Gastroesophageal sphincter (tissue), 4 donors: ENCODE results near the gene CALHM5. TPM values are rescaled to one million over a fixed set of nuclear protein-coding genes. Genes with fewer than 3 reads are reported as not detected.

Source experiments
- ATAC-seq: fragments of 150-250 bp; one replicate; pipeline ENCODE4 v1.9.1; 2016; ENCODE audit warnings: mild to moderate bottlenecking, moderate library complexity
- H3K27ac ChIP-seq, 4 donors: fragments of 200-600 bp; sonication (generic) in 3 of 4; 1 replicate in 3 of 4; 2 replicates in 1 of 4; pipeline ENCODE4 v1.5.1; 2016 to 2019
- H3K27me3 ChIP-seq: fragments of 200-600 bp; sonication (generic); one replicate; pipeline ENCODE4 v1.5.1; 2019
- H3K36me3 ChIP-seq, 2 donors: fragments of 200-600 bp; sonication (generic); one replicate each; pipeline ENCODE4 v1.5.1; 2019; ENCODE audit warnings: control low read depth in 1 of 2
- H3K4me1 ChIP-seq, 3 donors: fragments of 200-600 bp; sonication (generic); 1 replicate in 2 of 3; 2 replicates in 1 of 3; pipeline ENCODE4 v1.5.1; 2016 to 2019; ENCODE audit warnings: control low read depth in 2 of 3
- H3K4me3 ChIP-seq, 2 donors: fragments of 200-600 bp; sonication (generic); one replicate each; pipeline ENCODE4 v1.5.1; 2019; ENCODE audit warnings: mild to moderate bottlenecking in 1 of 2, moderate library complexity in 1 of 2
- H3K9me3 ChIP-seq, 3 donors: fragments of 200-600 bp; sonication (generic); one replicate each; pipeline ENCODE4 v1.5.1; 2017 to 2019; ENCODE audit warnings: control low read depth in 2 of 3
- EP300 ChIP-seq: sonication (generic); formaldehyde crosslinking; IDR thresholded peaks from one replicate; pipeline ENCODE4 v1.6.1; 2017; ENCODE audit warnings: antibody characterized with exemption, mild to moderate bottlenecking
- POLR2A ChIP-seq, 2 donors: fragments of 450-650 bp; IDR thresholded peaks; one replicate each; pipeline ENCODE4 v1.6.1; 2017; ENCODE audit warnings: antibody characterized with exemption in 2 of 2, mild to moderate bottlenecking in 2 of 2, moderate library complexity in 1 of 2
- POLR2AphosphoS5 ChIP-seq: sonication (generic); formaldehyde crosslinking; IDR thresholded peaks from one replicate; pipeline ENCODE4 v1.6.1; 2017; ENCODE audit warnings: antibody characterized with exemption
- WGBS, 2 donors: methylation state at CpG; one replicate each; pipeline ENCODE4 v1.1.5; 2018; ENCODE audit warnings: low coverage in 1 of 2; 5-methylcytosine and 5-hydroxymethylcytosine counted together
- total RNA-seq, 4 donors: library from RNA; depleted of rRNA; stranded (reverse); fragments of >200 nt; gene quantifications; one replicate each; pipeline ENCODE4 v1.1.0, GENCODE V29; 2016
- TF ChIP-seq, protein P1 (sequence below), 4 experiments: fragments of 200-600 bp in 2 of 4; fragments of 450-650 bp in 2 of 4; sonication (generic) in 1 of 4; IDR thresholded peaks; one replicate each; pipeline ENCODE4 v1.5.1; 2017 to 2019; ENCODE audit warnings: antibody characterized with exemption in 4 of 4, mild to moderate bottlenecking in 2 of 4, moderate library complexity in 2 of 4

The CALHM5 gene
- total RNA-seq, 4 donors from 2014 or later, result 0.81 to 6.0 (median 3.0) TPM

GRCh38 chr6:116556065-116556464 is 44.6 kb downstream of the CALHM5 start:
- peaks cover 6% of the 10 kb centered on the region for H3K27me3 ChIP-seq
- H3K36me3 ChIP-seq, result no peaks in the 10 kb centered on the region
- no peak overlapping the region for H3K27ac ChIP-seq
- TF ChIP-seq POLR2AphosphoS5 (no peak), POLR2A (IDR thresholded peaks at IDR 0.05) (no peak), EP300 (no peak)
- TF ChIP-seq, protein P1, sequence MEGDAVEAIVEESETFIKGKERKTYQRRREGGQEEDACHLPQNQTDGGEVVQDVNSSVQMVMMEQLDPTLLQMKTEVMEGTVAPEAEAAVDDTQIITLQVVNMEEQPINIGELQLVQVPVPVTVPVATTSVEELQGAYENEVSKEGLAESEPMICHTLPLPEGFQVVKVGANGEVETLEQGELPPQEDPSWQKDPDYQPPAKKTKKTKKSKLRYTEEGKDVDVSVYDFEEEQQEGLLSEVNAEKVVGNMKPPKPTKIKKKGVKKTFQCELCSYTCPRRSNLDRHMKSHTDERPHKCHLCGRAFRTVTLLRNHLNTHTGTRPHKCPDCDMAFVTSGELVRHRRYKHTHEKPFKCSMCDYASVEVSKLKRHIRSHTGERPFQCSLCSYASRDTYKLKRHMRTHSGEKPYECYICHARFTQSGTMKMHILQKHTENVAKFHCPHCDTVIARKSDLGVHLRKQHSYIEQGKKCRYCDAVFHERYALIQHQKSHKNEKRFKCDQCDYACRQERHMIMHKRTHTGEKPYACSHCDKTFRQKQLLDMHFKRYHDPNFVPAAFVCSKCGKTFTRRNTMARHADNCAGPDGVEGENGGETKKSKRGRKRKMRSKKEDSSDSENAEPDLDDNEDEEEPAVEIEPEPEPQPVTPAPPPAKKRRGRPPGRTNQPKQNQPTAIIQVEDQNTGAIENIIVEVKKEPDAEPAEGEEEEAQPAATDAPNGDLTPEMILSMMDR (IDR thresholded peaks at IDR 0.05), result no peak
- no peak for ATAC-seq
- H3K4me1 ChIP-seq, result peaks cover 0 to 7% (median 0%) of the 10 kb centered on the region in 3 donors
- no peaks in the 10 kb centered on the region for H3K9me3 ChIP-seq
- H3K4me3 ChIP-seq, result no peak overlapping the region
- WGBS, 2 donors, result 36% methylated on average over 1 of the region's 1 CpG; no CpG with 5 or more reads in 1 of the 2 donors

- Histone ChIP-seq H3K27me3 (peaks cover 6% of the 10 kb centered on the region), H3K27ac (no peak overlapping the region), H3K4me1 (peaks cover 0 to 12% (median 0%) of the 10 kb centered on the region in 3 donors), H3K9me3 (no peaks in the 10 kb centered on the region), H3K4me3 (no peak overlapping the region), H3K36me3 (no peaks in the 10 kb centered on the region)
- no peak for ATAC-seq
- WGBS, 2 donors, result 88 to 90% methylated on average over 2 to 5 of the region's 5 CpGs
- TF ChIP-seq, protein P1 (IDR thresholded peaks at IDR 0.05), result no peak
- TF ChIP-seq POLR2AphosphoS5 (no peak), EP300 (no peak), POLR2A (IDR thresholded peaks at IDR 0.05) (no peak)
Measured at GRCh38 chr6:116556814-116557415, 45.5 kb downstream of the CALHM5 start.

DNA sequence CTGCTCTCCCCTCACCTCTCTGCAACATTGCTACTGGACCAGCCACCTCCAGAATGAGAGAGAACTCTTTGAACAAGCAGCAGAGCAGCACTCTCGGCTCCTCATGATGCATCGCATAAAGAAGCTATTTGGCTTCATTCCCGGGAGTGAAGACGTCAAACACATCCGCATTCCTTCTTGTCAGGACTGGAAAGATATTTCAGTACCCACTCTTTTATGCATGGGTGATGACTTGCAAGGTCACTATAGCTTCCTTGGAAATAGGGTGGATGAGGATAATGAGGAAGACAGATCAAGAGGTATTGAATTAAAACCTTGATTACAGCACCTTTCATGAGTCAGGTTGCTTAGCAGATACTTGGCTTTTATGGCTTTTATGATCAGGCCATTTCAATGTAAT is 46.5 kb downstream of the CALHM5 start:
- no peak for TF ChIP-seq POLR2AphosphoS5
- H3K27me3 ChIP-seq, result peaks cover 3% of the 10 kb centered on the region
- 0 to 11% methylated on average over 4 to 5 of the region's 5 CpGs for WGBS, 2 donors
- ATAC-seq, result no peak
- no peaks in the 10 kb centered on the region for H3K36me3 ChIP-seq
- no peaks in the 10 kb centered on the region for H3K9me3 ChIP-seq
- peaks cover 0 to 12% (median 0%) of the 10 kb centered on the region in 3 donors for H3K4me1 ChIP-seq
- no peak overlapping the region for H3K27ac ChIP-seq
- no peak overlapping the region for H3K4me3 ChIP-seq

DNA sequence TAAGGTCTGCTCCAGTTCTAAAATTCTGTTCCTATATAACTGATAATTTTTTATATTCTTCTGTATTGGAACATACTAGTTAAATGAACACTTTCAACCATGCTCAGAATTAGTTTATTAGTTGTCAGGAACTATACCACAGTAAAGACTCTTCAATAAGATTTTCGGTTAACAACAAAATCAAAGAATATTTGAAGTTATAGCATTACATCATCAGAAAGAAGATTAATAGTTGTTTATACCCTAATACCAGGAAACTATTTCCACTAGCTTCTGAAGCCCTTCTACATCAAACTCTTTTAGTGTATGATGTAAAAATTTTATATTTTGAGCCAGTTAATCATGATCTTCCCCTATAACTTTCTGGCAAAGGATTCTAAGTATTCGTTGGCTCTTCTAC is 48.7 kb downstream of the CALHM5 start:
- Histone ChIP-seq H3K9me3 (no peaks in the 10 kb centered on the region), H3K36me3 (no peaks in the 10 kb centered on the region), H3K4me3 (no peak overlapping the region), H3K27ac (no peak overlapping the region), H3K27me3 (no peaks in the 10 kb centered on the region), H3K4me1 (peaks cover 0 to 16% (median 0%) of the 10 kb centered on the region in 3 donors)
- no peak for TF ChIP-seq POLR2AphosphoS5
- no peak for TF ChIP-seq EP300
- TF ChIP-seq, protein P1 (IDR thresholded peaks at IDR 0.05), result no peak
- no peak for TF ChIP-seq POLR2A (IDR thresholded peaks at IDR 0.05)
- no peak for ATAC-seq
- whole genome bisulfite sequencing, 2 donors, result 45 to 62% methylated on average over 2 of the region's 2 CpGs

GRCh38 chr6:116561377-116562018 is 50.1 kb downstream of the CALHM5 start:
- peak; percentile 59 for ATAC-seq
- Histone ChIP-seq H3K27ac (no peak overlapping the region), H3K27me3 (no peaks in the 10 kb centered on the region), H3K36me3 (no peaks in the 10 kb centered on the region), H3K4me1 (peaks cover 0 to 19% (median 0%) of the 10 kb centered on the region in 3 donors), H3K4me3 (peak overlapping the region in 1 of 2 donors; percentile 20), H3K9me3 (no peaks in the 10 kb centered on the region)
- 36 to 46% methylated on average over 9 of the region's 9 CpGs for WGBS, 2 donors
- TF ChIP-seq, protein P1 (IDR thresholded peaks at IDR 0.05), result peak; percentile 80 to 94 (median 86)
- TF ChIP-seq POLR2AphosphoS5, result no peak
